ENCODE results near the gene ACTN4.
A peak's percentile ranks its signal among the peaks of the same experiment; 100 is the strongest.

ACTN4 gene

DNA sequence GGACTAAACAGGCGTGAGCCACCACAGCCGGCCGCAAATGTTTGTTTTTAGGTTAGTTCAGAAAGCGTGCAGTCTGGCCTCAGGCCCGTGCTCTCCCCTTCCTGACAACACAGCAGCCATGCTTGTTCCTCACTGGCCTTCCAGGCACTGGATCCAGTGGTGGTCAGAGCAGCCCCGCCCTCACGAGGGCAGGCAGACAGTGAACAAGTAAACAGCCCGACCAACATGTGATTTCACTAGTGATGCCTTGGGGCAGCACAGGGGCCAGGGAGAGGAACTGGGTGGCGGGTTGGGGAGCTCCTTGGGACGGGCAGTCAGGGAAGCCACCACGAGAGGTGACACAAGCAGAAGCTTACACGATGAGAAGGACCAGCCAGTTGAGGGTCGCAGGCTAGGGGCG, 56.1 kb downstream of the ACTN4 start:
- DNase-seq (ENCODE audit: low read depth), result no peak
- H3K4me3 ChIP-seq (ENCODE audit: low read depth, low read length), result no peak overlapping the region

- DNase-seq (ENCODE audit: low read depth), result no peak
- no peak overlapping the region for H3K4me3 ChIP-seq (ENCODE audit: low read depth, low read length)
These were observed 57.1 kb downstream of the ACTN4 start for GRCh38 chr19:38704488-38705026.

DNA sequence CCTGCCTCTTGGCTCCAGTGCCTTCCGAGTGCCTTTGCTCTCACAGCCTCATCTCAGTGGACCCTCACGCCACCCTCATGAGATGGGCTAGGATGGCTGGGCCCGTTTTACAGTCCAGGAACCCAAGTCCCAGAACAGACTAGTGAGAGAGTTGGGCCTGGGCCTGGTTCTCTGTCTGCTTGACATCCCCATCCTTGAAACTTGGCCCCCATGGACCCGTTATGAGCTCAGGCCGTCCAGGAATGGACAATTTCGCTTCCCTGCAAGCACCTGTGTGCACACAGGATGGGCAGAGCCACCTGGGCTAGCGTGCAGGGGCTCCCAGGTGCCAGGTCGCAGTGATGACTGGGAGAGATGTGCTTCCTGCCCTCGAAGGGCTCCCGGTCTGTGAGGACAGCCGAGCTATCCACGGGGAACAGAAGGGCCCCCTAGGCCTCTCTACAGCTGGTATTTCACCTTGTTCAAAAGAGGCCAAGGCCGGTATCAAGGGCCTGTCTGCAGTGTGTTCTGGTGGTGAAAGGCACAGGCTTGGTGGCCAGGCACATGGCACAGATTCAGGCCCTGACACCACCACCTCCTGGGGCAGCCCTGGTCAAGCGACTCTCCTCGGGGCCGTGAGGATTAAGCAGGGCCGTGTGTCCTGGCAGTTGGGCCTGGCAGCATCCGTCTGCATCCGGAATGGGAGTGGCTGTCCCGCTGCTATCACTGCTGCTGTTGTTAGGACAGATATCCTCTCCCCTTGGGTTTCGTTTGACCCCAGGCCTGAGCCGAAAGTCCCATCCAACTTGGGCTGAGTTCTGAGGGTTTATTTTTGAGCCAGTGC, 58.0 kb downstream of the ACTN4 start:
- no peak overlapping the region for H3K4me3 ChIP-seq (ENCODE audit: low read depth, low read length)
- DNase-seq (ENCODE audit: low read depth), result no peak

GRCh38 chr19:38706792-38707511, 59.5 kb downstream of the ACTN4 start:
- H3K4me3 ChIP-seq (ENCODE audit: low read depth, low read length), result no peak overlapping the region
- no peak for DNase-seq (ENCODE audit: low read depth)

GRCh38 chr19:38707512-38708114, 60.2 kb downstream of the ACTN4 start:
- no peak for DNase-seq (ENCODE audit: low read depth)
- no peak overlapping the region for H3K4me3 ChIP-seq (ENCODE audit: low read depth, low read length)

- H3K4me3 ChIP-seq (ENCODE audit: low read depth, low read length), result no peak overlapping the region
- DNase-seq (ENCODE audit: low read depth), result no peak
These were observed 61.1 kb downstream of the ACTN4 start for GRCh38 chr19:38708413-38709024.

DNA sequence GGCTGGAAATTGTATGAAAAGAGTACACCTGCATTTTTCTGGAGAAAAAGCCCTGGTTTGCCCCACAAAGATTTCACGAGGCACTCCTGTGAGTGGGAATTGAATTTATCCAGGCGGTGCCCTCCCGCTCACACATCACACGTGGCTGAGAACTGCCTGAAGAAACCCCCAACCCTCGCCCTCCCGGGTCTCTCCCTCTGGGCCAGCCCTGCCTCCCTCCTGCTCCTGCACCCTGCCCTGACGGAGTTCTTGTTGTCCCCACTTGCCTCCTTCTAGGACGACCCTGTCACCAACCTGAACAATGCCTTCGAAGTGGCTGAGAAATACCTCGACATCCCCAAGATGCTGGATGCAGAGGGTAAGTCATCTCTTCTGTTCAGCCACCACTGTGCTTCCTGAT, 61.7 kb downstream of the ACTN4 start:
- no peak for DNase-seq (ENCODE audit: low read depth)
- H3K4me3 ChIP-seq (ENCODE audit: low read depth, low read length), result no peak overlapping the region

- no peak overlapping the region for H3K4me3 ChIP-seq (ENCODE audit: low read depth, low read length)
- DNase-seq (ENCODE audit: low read depth), result no peak
These were observed 62.4 kb downstream of the ACTN4 start for GRCh38 chr19:38709671-38710415.

- DNase-seq (ENCODE audit: low read depth), result no peak
- H3K4me3 ChIP-seq (ENCODE audit: low read depth, low read length), result no peak overlapping the region
These were observed 62.9 kb downstream of the ACTN4 start for GRCh38 chr19:38710416-38710702.

DNA sequence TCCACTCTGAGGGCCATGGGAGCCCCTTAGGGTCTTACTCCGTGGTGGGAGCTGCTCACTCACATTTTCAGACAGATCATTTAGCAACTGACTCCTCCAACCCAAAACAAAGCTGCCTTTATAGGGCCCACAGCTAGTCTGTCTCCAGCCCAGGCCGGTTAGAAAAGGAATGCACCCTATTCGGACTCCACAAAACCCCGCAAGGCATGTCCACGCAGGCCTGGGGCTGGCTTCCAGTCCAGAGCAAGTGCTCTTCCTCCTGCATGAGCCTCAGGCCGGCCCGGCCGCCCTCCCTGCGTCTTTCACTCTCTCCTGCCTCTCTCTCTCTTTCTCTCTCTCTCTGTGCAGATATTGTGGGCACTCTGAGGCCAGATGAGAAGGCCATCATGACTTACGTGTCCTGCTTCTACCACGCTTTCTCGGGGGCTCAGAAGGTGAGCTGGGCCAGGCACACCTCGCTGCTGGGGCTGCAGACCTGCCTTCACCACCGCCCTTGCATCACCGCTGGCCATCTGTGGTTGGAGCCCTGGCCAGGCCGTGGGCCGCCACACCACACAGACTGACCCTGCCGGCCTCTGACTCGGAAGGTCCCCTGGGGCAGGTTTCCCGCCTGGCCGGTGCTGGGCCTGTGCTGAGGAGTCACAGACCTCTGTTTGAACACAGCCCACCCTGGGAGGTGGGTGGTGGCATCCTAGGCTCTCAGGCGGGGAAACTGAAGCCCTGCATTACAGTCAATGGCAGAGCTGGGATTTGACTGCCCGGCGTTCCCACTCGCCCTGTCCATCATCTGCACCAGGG, 63.7 kb downstream of the ACTN4 start:
- H3K4me3 ChIP-seq (ENCODE audit: low read depth, low read length), result no peak overlapping the region
- no peak for DNase-seq (ENCODE audit: low read depth)

DNA sequence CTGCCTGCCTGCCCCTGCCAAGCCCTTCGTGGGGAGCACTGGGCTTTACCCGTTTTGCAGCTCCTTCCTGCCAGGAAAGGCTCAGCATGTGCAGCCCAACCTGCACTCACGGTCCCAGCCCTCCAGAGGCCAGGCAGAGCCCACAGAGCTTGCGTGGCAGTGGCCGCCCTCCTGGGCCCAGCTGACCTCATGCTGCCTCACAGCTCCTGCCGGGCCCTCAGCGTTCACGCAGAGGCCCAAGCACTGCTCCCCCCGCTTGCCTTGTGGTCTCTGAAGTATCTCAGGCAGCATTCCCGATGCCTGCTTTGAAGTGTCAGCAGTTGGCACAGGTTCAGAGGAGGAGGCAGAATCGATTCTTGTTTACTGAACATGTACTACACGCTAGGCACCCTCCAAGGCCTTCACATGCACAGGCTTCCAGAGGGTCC, 64.3 kb downstream of the ACTN4 start:
- peak; percentile 70 for DNase-seq (ENCODE audit: low read depth)
- H3K4me3 ChIP-seq (ENCODE audit: low read depth, low read length), result no peak overlapping the region

- DNase-seq (ENCODE audit: low read depth), result no peak
- no peak overlapping the region for H3K4me3 ChIP-seq (ENCODE audit: low read depth, low read length)
These were observed 64.8 kb downstream of the ACTN4 start for GRCh38 chr19:38712161-38712748.

- no peak overlapping the region for H3K4me3 ChIP-seq (ENCODE audit: low read depth, low read length)
- peak; percentile 30 for DNase-seq (ENCODE audit: low read depth)
These were observed 65.8 kb downstream of the ACTN4 start for GRCh38 chr19:38713227-38713649.

- no peak overlapping the region for H3K4me3 ChIP-seq (ENCODE audit: low read depth, low read length)
- no peak for DNase-seq (ENCODE audit: low read depth)
These were observed 66.4 kb downstream of the ACTN4 start for GRCh38 chr19:38713865-38714264.

- H3K4me3 ChIP-seq (ENCODE audit: low read depth, low read length), result no peak overlapping the region
- DNase-seq (ENCODE audit: low read depth), result no peak
These were observed 66.9 kb downstream of the ACTN4 start for GRCh38 chr19:38714354-38714778.

- H3K4me3 ChIP-seq (ENCODE audit: low read depth, low read length), result no peak overlapping the region
- no peak for DNase-seq (ENCODE audit: low read depth)
These were observed 68.1 kb downstream of the ACTN4 start for GRCh38 chr19:38715555-38715954.

DNA sequence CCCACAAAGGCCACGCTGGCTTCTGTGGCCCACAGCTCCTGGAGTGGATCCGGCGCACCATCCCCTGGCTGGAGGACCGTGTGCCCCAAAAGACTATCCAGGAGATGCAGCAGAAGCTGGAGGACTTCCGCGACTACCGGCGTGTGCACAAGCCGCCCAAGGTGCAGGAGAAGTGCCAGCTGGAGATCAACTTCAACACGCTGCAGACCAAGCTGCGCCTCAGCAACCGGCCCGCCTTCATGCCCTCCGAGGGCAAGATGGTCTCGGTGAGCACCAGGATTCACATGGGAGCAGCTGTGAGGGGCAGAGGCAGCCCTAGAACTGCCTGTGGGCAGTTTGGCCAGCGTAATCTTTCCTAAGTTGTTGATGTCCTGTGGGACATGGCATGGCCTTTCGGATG, 69.6 kb downstream of the ACTN4 start:
- DNase-seq (ENCODE audit: low read depth), result no peak
- no peak overlapping the region for H3K4me3 ChIP-seq (ENCODE audit: low read depth, low read length)

DNA sequence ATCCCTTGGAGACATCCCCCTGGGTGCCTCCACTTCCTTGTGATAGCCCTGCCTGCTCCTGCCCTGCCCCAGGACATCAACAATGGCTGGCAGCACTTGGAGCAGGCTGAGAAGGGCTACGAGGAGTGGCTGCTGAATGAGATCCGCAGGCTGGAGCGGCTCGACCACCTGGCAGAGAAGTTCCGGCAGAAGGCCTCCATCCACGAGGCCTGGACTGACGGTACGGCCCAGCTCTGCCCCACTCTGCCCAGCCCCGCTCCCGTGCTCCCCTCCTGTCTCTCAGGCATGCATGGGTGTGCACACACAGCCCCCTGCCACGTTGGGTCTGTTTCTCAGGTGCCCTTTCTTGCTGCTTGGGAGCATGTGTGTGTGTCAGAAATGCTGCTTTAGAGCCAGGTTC, 70.4 kb downstream of the ACTN4 start:
- DNase-seq (ENCODE audit: low read depth), result no peak
- no peak overlapping the region for H3K4me3 ChIP-seq (ENCODE audit: low read depth, low read length)
